Osteoblast (primary cell): ENCODE measurements around the gene FAM3B. TPM values are rescaled to one million over a fixed set of nuclear protein-coding genes. Genes with fewer than 3 reads are reported as not detected.

Experiments
- DNase-seq: peaks from one replicate; pipeline ENCODE4 v3.0.0; 2011; ENCODE audit warnings: low spot score, mixed read lengths; ENCODE audit not compliant: insufficient read length; ENCODE audit errors: missing footprints
- H2AFZ ChIP-seq: 2 replicates; pipeline ENCODE4 v1.6.0; 2011; ENCODE audit warnings: mild to moderate bottlenecking, low read length
- H3K27ac ChIP-seq: 2 replicates; pipeline ENCODE4 v1.5.1; 2011; ENCODE audit warnings: mild to moderate bottlenecking, low read depth, low read length, moderate library complexity
- H3K27me3 ChIP-seq: 2 replicates; pipeline ENCODE4 v1.6.0; 2012; ENCODE audit warnings: mild to moderate bottlenecking, control low read depth, inconsistent platforms, low read length, moderate library complexity; ENCODE audit not compliant: insufficient read depth
- H3K36me3 ChIP-seq: 2 replicates; pipeline ENCODE4 v1.5.1; 2011; ENCODE audit warnings: mild to moderate bottlenecking, low read length, control low read depth, moderate library complexity; ENCODE audit not compliant: insufficient read depth
- H3K4me1 ChIP-seq: 2 replicates; pipeline ENCODE4 v1.5.1; 2011; ENCODE audit warnings: mild to moderate bottlenecking, low read length, control low read depth, moderate library complexity; ENCODE audit not compliant: insufficient read depth
- H3K4me2 ChIP-seq: 2 replicates; pipeline ENCODE4 v1.6.0; 2011; ENCODE audit warnings: mild to moderate bottlenecking, low read length; ENCODE audit not compliant: insufficient read depth
- H3K4me3 ChIP-seq: fragments of 200-600 bp; sonication (generic); 3 replicates; pipeline ENCODE4 v1.5.1; 2012; ENCODE audit warnings: mild to moderate bottlenecking, low read length, inconsistent platforms; ENCODE audit not compliant: insufficient read depth
- H3K79me2 ChIP-seq: 2 replicates; pipeline ENCODE4 v1.6.0; 2012; ENCODE audit warnings: mild to moderate bottlenecking, low read length, control low read depth, inconsistent platforms; ENCODE audit not compliant: insufficient read depth
- H3K9me3 ChIP-seq: 2 replicates; pipeline ENCODE4 v1.5.1; 2011; ENCODE audit warnings: low read depth, low read length, control low read depth
- H4K20me1 ChIP-seq: 2 replicates; pipeline ENCODE4 v1.6.0; 2012; ENCODE audit warnings: mild to moderate bottlenecking, low read length, control low read depth; ENCODE audit not compliant: insufficient read depth
- CTCF ChIP-seq: IDR thresholded peaks from 2 replicates; pipeline ENCODE4 v1.5.1; 2011; ENCODE audit warnings: mild to moderate bottlenecking, low read depth, low read length, moderate library complexity; ENCODE audit errors: extremely low read depth
- total RNA-seq: library from RNA; depleted of rRNA; stranded (reverse); fragments of >200 nt; gene quantifications from 2 replicates; pipeline ENCODE4 v1.2.3, GENCODE V29; 2012

Gene FAM3B
- total RNA-seq, 1 donor: not detected

DNA sequence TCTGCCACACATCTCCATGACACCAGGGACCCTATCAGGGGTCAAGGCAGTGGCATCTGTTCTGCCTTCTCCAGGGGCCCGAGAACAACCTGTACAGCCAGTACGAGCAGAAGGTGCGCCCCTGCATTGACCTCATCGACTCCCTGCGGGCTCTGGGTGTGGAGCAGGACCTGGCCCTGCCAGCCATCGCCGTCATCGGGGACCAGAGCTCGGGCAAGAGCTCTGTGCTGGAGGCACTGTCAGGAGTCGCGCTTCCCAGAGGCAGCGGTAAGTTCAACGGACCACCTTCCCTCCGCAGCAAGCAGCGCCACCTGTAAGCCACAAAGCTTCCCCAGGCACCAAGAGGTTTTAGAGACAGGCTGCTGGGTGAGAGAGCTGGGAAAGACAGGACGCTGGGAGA lies 61.1 kb downstream of the FAM3B start:
- no peaks in the 10 kb centered on the region for H3K9me3 ChIP-seq
- H3K4me2 ChIP-seq: no peak overlapping the region
- no peaks in the 10 kb centered on the region for H3K4me1 ChIP-seq
- DNase-seq: no peak
- H2AFZ ChIP-seq: no peak overlapping the region
- no peaks in the 10 kb centered on the region for H4K20me1 ChIP-seq
- no peaks in the 10 kb centered on the region for H3K36me3 ChIP-seq
- H3K27me3 ChIP-seq: no peaks in the 10 kb centered on the region
- TF ChIP-seq CTCF: no peak
- H3K79me2 ChIP-seq: no peaks in the 10 kb centered on the region
- H3K4me3 ChIP-seq: no peak overlapping the region
- no peak overlapping the region for H3K27ac ChIP-seq

DNA sequence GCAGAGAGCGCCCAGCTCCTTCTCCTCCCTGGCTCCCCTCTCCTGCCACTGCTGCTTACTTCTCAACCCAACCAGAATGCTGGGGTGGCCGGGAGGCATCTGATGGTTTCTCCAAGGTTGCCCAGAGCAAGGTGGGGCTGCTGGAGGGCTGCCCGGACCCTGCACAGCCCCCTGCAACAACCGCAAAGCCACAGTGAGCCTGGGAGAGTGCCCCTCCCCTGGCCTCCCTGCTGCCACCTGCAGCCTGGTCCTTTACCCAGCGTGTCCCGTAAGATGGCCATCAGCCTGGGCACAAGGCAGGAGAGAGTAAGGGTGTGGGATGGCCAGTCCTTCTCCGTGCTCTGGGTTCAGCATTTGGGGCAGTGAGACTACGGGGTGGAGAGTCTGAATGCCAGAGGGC lies 62.2 kb downstream of the FAM3B start:
- H2AFZ ChIP-seq: no peak overlapping the region
- no peaks in the 10 kb centered on the region for H3K9me3 ChIP-seq
- no peak overlapping the region for H3K4me3 ChIP-seq

GRCh38 chr21:41379901-41380300 lies 63.3 kb downstream of the FAM3B start:
- TF ChIP-seq CTCF: no peak
- Histone ChIP-seq H3K79me2 (no peaks in the 10 kb centered on the region), H3K27me3 (no peaks in the 10 kb centered on the region), H3K9me3 (no peaks in the 10 kb centered on the region), H3K27ac (no peak overlapping the region), H2AFZ (no peak overlapping the region), H4K20me1 (no peaks in the 10 kb centered on the region), H3K36me3 (no peaks in the 10 kb centered on the region), H3K4me1 (no peaks in the 10 kb centered on the region), H3K4me3 (no peak overlapping the region), H3K4me2 (no peak overlapping the region)
- no peak for DNase-seq

More for the DNA sequence above, 62.2 kb downstream of the FAM3B start:
- H3K79me2 ChIP-seq: no peaks in the 10 kb centered on the region
- H3K27ac ChIP-seq: no peak overlapping the region
- H3K4me1 ChIP-seq: no peaks in the 10 kb centered on the region
- H4K20me1 ChIP-seq: no peaks in the 10 kb centered on the region
- H3K36me3 ChIP-seq: no peaks in the 10 kb centered on the region
- no peak for TF ChIP-seq CTCF
- H3K27me3 ChIP-seq: no peaks in the 10 kb centered on the region
- DNase-seq: no peak
- H3K4me2 ChIP-seq: no peak overlapping the region

DNA sequence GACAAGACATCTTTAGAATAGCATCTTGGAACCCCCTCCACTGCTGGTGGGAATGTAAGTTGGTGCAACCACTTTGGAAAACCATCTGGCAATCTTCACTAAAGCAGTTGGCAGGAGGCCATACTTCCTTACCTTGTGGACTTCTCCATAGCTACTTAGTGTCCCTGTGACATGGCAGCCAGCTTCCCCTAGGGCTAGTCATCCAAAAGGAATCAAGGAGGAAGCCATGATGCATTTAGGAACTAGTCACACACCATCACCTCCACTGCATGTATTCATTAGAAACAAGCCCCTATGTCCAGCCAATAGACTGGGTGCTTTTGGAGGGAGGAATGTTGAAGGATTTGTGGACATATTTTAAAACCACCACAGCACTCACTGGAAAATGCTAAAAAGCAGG lies 65.1 kb downstream of the FAM3B start:
- H3K4me3 ChIP-seq: no peak overlapping the region
- no peaks in the 10 kb centered on the region for H3K27me3 ChIP-seq
- no peaks in the 10 kb centered on the region for H3K36me3 ChIP-seq
- H3K27ac ChIP-seq: no peak overlapping the region
- no peak for TF ChIP-seq CTCF
- H3K4me2 ChIP-seq: no peak overlapping the region
- H4K20me1 ChIP-seq: no peaks in the 10 kb centered on the region
- H3K79me2 ChIP-seq: no peaks in the 10 kb centered on the region
- no peaks in the 10 kb centered on the region for H3K4me1 ChIP-seq
- no peaks in the 10 kb centered on the region for H3K9me3 ChIP-seq
- H2AFZ ChIP-seq: no peak overlapping the region
- DNase-seq: no peak
